Astrocyte of the cerebellum (primary cell): ENCODE data around the gene MSL1.

Experiments used
- DNase-seq: peaks from one replicate; pipeline ENCODE4 v3.0.0-alpha.2; 2011; ENCODE audit warnings: low read depth
- H3K4me3 ChIP-seq: 2 replicates; pipeline ENCODE4 v1.5.1; 2011; ENCODE audit warnings: mild to moderate bottlenecking, low read depth, low read length, moderate library complexity
- CTCF ChIP-seq: IDR thresholded peaks from 2 replicates; pipeline ENCODE4 v1.5.1; 2012; ENCODE audit warnings: low read length, low read depth, moderate library complexity, mild to moderate bottlenecking; ENCODE audit errors: missing control alignments
- in situ Hi-C: cut with HindIII; loops from 2 replicates; pipeline ENCODE4 v1.10.0; 2017; ENCODE audit warnings: low sequenced_read_pairs

The MSL1 gene

GRCh38 chr17:40095944-40096791, 25.6 kb upstream of the MSL1 start:
- DNase-seq = no peak

GRCh38 chr17:40097087-40097486, 24.7 kb upstream of the MSL1 start:
- TF ChIP-seq CTCF = no peak
- no peak overlapping the region for H3K4me3 ChIP-seq
- in situ Hi-C loops = no loop called here
- DNase-seq = no peak

More at GRCh38 chr17:40095944-40096791, 25.6 kb upstream of the MSL1 start:
- in situ Hi-C loops = no loop called here
- no peak overlapping the region for H3K4me3 ChIP-seq
- TF ChIP-seq CTCF = no peak

- in situ Hi-C loops = no loop called here
- TF ChIP-seq CTCF = no peak
- DNase-seq = no peak
- peak overlapping the region; percentile 58 for H3K4me3 ChIP-seq
Observed at GRCh38 chr17:40097931-40098845, 23.6 kb upstream of the MSL1 start.

GRCh38 chr17:40098846-40099618, 22.7 kb upstream of the MSL1 start:
- TF ChIP-seq CTCF = no peak
- H3K4me3 ChIP-seq = peak overlapping the region; percentile 58
- in situ Hi-C loops = no loop called here
- peak; percentile 83 for DNase-seq

DNA sequence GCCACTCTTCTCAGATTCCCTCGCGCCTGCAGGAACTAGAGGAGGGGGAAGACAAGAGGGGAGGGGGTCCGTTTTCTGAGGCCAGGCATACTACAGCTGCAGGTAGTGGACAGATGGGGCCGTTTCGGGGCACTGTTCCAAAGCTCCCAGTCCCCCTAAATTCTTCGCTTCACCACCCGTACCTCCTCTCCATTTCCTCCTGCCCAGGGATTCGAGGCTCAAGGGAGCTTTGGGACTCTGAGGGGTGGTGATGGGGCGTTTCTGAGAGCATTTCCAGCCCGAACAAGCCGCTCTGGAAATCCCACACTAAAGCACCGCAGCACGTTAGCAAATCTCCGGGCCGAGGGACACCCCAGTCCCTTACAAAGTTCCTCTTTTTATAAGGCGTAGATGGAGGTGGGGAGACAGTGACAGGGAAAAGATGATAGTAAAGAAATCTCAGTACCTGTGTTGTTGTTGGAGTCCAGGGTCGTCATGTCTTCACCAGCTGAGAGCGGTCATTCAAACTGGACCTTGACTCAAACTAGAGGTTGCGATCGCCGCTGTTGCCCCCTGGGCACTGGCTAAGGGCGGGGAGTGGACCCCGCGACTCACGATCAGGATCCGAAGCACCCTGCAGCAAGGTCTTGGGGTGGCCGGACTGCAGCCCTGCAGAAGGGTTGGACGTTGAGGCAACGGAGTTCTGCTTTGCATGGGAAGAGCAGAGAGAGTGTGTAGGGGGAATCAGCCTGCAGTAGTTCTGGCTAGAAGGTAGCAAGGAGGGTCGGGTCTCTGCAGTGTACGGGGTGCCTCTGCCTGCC, 22.0 kb upstream of the MSL1 start:
- DNase-seq = no peak
- peak overlapping the region; percentile 58 for H3K4me3 ChIP-seq
- no peak for TF ChIP-seq CTCF
- in situ Hi-C loops = loop anchor here (5.0 kb wide), 1 partner anchor 92 kb away; no protein-coding TSS in a partner anchor
